Measurements from ENCODE around the gene NBPF11. TPM values are rescaled to one million over a fixed set of nuclear protein-coding genes. Genes with fewer than 3 reads are reported as not detected.
"Not testable (repeated sequence)": the region's sequence is repeated elsewhere in the genome, so short reads cannot be mapped to it uniquely, and the experiment has no call there.

Gene NBPF11, protein sequence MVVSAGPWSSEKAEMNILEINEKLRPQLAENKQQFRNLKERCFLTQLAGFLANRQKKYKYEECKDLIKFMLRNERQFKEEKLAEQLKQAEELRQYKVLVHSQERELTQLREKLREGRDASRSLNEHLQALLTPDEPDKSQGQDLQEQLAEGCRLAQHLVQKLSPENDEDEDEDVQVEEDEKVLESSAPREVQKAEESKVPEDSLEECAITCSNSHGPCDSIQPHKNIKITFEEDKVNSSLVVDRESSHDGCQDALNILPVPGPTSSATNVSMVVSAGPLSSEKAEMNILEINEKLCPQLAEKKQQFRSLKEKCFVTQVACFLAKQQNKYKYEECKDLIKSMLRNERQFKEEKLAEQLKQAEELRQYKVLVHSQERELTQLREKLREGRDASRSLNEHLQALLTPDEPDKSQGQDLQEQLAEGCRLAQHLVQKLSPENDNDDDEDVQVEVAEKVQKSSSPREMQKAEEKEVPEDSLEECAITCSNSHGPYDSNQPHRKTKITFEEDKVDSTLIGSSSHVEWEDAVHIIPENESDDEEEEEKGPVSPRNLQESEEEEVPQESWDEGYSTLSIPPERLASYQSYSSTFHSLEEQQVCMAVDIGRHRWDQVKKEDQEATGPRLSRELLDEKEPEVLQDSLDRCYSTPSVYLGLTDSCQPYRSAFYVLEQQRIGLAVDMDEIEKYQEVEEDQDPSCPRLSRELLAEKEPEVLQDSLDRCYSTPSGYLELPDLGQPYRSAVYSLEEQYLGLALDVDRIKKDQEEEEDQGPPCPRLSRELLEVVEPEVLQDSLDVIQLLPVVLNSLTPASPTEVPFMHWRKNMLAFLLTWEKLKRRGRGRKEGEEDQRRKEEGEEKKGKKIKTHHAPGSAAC
- 16.5 TPM for total RNA-seq
- 7.7 TPM for polyA plus RNA-seq

- peak within 1 kb of the TSS; percentile 3 for H3K27ac ChIP-seq (ENCODE audit: low read depth)
- peak within 1 kb of the TSS; percentile 56 for H3K4me3 ChIP-seq (ENCODE audit: low read depth, low read length)
- under 1% methylated on average over 45 of the region's 45 CpGs for WGBS
- not testable (repeated sequence) for H3K4me1 ChIP-seq (ENCODE audit: insufficient read depth); H3K36me3 ChIP-seq (ENCODE audit: insufficient read depth)
- DNase-seq (ENCODE audit: extremely low spot score): peak; percentile 57
Observed at GRCh38 chr1:148151911-148152656, at the start of gene NBPF11. Gene NBPF11, minus strand, starts transcription at chr1:148152281. Its CDS starts 25,278 bp downstream, at chr1:148127003.

- not testable (repeated sequence) for H3K4me1 ChIP-seq (ENCODE audit: insufficient read depth); H3K36me3 ChIP-seq (ENCODE audit: insufficient read depth); DNase-seq (ENCODE audit: extremely low spot score); H3K27ac ChIP-seq (ENCODE audit: low read depth); H3K4me3 ChIP-seq (ENCODE audit: low read depth, low read length)
- WGBS: no CpG with 5 or more reads among the region's 3 CpGs
Observed at GRCh38 chr1:148197396-148197795, 45.3 kb upstream of the NBPF11 start.

DNA sequence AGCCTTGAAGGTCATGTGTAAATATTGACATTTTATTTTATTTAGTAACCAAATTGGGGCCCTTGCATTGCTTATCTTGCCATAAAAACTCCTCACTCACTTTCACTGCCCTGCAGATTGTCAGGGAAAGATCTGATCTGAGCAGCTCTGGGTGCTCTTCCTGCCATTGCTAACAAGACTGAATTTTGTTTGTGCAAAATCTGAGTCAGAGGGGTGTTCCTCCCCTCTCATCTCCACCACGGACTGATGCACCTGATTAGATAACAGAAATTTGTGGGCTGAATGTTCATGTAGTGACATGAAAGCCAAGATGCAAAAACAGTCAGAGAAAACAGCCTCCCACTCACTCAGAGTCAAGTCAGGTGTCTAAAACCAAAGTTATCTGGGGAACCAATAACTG, 44.9 kb upstream of the NBPF11 start:
- not testable (repeated sequence) for H3K4me3 ChIP-seq (ENCODE audit: low read depth, low read length); H3K4me1 ChIP-seq (ENCODE audit: insufficient read depth); DNase-seq (ENCODE audit: extremely low spot score); H3K27ac ChIP-seq (ENCODE audit: low read depth); H3K36me3 ChIP-seq (ENCODE audit: insufficient read depth)
- WGBS: no CpG with 5 or more reads among the region's 1 CpG

- H3K27ac ChIP-seq (ENCODE audit: low read depth); DNase-seq (ENCODE audit: extremely low spot score); H3K4me3 ChIP-seq (ENCODE audit: low read depth, low read length); H3K36me3 ChIP-seq (ENCODE audit: insufficient read depth); H3K4me1 ChIP-seq (ENCODE audit: insufficient read depth): not testable (repeated sequence)
- 74% methylated on average over 1 of the region's 2 CpGs for WGBS
Observed at GRCh38 chr1:148195115-148195514, 43.0 kb upstream of the NBPF11 start.

- DNase-seq (ENCODE audit: extremely low spot score); H3K4me1 ChIP-seq (ENCODE audit: insufficient read depth); H3K4me3 ChIP-seq (ENCODE audit: low read depth, low read length); H3K36me3 ChIP-seq (ENCODE audit: insufficient read depth); H3K27ac ChIP-seq (ENCODE audit: low read depth): not testable (repeated sequence)
Observed at GRCh38 chr1:148188768-148189167, 36.7 kb upstream of the NBPF11 start.

GRCh38 chr1:148178682-148179081, 26.6 kb upstream of the NBPF11 start:
- DNase-seq (ENCODE audit: extremely low spot score); H3K4me1 ChIP-seq (ENCODE audit: insufficient read depth); H3K27ac ChIP-seq (ENCODE audit: low read depth); H3K4me3 ChIP-seq (ENCODE audit: low read depth, low read length); H3K36me3 ChIP-seq (ENCODE audit: insufficient read depth): not testable (repeated sequence)

DNA sequence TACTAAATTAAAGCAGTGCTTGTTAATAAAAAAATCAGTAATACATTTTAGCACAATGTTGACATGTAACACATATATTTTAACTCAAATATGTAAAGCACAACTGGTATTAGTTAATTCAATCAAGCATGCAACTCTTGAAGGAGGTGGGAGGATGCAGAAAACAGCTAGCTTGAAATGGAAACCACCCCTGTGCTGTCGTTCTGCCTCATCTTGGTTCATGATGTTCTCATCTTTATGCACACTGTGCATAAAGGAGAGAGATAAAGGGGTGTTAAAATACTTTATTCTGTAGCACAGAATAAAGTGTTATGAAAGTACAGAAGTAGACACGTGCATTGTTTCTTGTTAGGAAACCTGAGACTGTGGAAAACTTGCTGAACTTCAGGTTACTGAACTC, 23.3 kb upstream of the NBPF11 start:
- not testable (repeated sequence) for H3K36me3 ChIP-seq (ENCODE audit: insufficient read depth); DNase-seq (ENCODE audit: extremely low spot score); H3K4me3 ChIP-seq (ENCODE audit: low read depth, low read length); H3K4me1 ChIP-seq (ENCODE audit: insufficient read depth); H3K27ac ChIP-seq (ENCODE audit: low read depth)
- WGBS: 66% methylated on average over 2 of the region's 2 CpGs

DNA sequence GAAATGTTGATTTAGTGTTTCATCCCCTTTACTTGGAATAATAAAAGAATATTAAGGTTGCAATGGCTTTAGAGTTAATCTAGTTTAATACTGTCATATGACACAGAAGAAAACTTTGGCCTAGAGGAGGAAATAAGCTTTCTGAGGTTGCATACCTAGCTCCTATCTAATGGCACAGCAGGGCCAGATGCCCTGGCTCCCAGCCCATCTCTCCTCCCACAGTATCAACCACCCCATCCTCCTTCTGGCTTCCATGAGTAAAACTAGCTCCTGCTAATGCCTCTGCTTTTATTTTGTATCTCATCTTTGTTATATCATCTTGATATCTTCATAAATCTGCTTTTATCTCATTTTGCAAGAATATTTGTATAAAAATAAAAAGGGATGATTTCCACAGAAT, 19.9 kb upstream of the NBPF11 start:
- not testable (repeated sequence) for H3K36me3 ChIP-seq (ENCODE audit: insufficient read depth); H3K4me1 ChIP-seq (ENCODE audit: insufficient read depth); DNase-seq (ENCODE audit: extremely low spot score); H3K27ac ChIP-seq (ENCODE audit: low read depth); H3K4me3 ChIP-seq (ENCODE audit: low read depth, low read length)

DNA sequence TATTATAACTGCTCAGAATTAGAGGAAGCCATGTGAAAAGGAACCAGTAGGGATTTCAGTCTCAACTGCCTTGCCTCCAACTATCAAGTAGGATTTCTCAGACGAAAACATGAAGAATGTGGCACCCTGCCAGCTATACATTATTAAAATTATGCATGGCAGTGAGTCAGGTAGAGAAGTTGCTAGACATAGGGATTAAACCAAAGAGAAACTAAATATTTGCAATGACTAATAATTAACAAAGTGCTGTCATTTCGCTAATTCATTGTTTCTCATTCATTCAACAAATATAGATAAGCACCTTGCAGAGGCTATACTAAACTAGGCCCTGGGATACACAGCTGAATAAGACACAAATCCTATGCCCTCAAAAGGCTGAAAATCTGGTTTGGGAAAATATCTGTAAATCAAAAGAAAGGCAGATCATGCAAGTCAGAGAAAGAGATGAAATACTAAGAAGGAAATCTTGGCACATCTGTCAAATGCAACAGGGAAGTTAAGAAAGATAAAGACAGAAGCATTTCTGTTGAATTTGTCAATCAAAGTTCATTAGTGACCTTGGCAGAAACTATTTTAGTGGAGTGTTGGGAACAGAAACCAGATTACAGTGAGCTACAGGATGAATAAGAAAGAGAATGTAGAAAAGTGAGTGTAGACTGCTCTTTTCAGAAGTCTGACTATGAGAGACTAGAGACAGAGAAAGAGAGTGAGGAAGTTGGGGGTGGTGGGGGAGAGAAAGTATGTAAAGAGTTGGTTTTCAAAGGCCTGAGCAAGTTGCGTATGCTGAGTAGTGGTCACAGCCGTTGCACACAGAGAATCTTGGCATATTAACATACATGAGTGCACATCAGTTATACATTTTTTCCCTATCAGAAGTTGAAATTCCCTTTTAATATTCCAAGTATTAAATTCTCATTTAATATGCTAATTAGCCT, 14.7 kb upstream of the NBPF11 start:
- H3K27ac ChIP-seq (ENCODE audit: low read depth): no peak overlapping the region
- DNase-seq (ENCODE audit: extremely low spot score): no peak
- 61% methylated on average over 4 of the region's 4 CpGs for WGBS
- no peaks in the 10 kb centered on the region for H3K4me1 ChIP-seq (ENCODE audit: insufficient read depth)
- H3K4me3 ChIP-seq (ENCODE audit: low read depth, low read length): no peak overlapping the region
- H3K36me3 ChIP-seq (ENCODE audit: insufficient read depth): no peaks in the 10 kb centered on the region

GRCh38 chr1:148162363-148162762, 10.3 kb upstream of the NBPF11 start:
- no peak for DNase-seq (ENCODE audit: extremely low spot score)
- Histone ChIP-seq H3K4me1 (ENCODE audit: insufficient read depth) (no peaks in the 10 kb centered on the region), H3K36me3 (ENCODE audit: insufficient read depth) (no peaks in the 10 kb centered on the region), H3K4me3 (ENCODE audit: low read depth, low read length) (no peak overlapping the region), H3K27ac (ENCODE audit: low read depth) (no peak overlapping the region)
- WGBS: 86% methylated on average over 25 of the region's 25 CpGs

DNA sequence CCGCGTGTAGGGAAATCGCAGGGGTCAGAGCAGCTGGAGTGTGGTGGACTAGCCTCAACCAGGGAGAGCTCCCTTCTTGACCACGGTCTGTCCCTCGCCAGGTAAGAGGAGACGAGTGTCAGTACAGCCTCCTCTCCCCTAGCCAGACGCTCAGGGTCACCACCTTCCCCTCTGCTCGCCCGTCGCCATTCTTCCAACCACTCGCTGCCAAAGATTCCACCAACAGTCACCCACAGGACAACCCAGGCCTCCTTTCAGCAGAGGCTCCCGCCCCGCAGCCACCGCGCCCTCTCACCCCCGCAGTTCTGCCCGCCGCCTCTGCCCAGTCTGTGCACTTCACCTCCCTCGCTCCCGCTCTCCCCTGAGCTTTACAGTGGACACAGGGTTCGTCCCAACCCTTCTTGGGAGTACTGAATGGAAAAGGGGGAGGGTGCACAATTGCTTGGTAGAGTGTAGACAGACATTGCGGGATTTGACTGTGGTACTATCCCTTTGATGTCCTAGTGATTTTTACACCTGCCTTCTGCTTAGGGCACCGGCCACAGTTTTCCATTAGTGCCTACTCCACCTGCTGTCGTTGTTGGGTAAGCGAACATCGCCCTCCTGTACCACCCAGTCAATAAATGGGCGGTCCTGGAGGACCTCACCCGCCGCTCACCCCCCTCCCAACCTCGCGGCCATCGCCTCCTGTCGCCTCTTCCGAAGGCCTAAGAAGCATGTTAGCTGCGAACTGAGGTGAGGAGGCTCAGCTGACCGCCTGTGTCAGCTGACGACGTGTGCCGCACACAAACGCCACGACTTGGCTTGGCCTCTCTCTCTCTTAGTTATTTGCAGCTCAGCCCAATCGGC, 9.2 kb upstream of the NBPF11 start:
- WGBS: 76% methylated on average over 42 of the region's 42 CpGs
- no peaks in the 10 kb centered on the region for H3K4me1 ChIP-seq (ENCODE audit: insufficient read depth)
- no peak overlapping the region for H3K27ac ChIP-seq (ENCODE audit: low read depth)
- H3K4me3 ChIP-seq (ENCODE audit: low read depth, low read length): no peak overlapping the region
- H3K36me3 ChIP-seq (ENCODE audit: insufficient read depth): no peaks in the 10 kb centered on the region
- DNase-seq (ENCODE audit: extremely low spot score): no peak

DNA sequence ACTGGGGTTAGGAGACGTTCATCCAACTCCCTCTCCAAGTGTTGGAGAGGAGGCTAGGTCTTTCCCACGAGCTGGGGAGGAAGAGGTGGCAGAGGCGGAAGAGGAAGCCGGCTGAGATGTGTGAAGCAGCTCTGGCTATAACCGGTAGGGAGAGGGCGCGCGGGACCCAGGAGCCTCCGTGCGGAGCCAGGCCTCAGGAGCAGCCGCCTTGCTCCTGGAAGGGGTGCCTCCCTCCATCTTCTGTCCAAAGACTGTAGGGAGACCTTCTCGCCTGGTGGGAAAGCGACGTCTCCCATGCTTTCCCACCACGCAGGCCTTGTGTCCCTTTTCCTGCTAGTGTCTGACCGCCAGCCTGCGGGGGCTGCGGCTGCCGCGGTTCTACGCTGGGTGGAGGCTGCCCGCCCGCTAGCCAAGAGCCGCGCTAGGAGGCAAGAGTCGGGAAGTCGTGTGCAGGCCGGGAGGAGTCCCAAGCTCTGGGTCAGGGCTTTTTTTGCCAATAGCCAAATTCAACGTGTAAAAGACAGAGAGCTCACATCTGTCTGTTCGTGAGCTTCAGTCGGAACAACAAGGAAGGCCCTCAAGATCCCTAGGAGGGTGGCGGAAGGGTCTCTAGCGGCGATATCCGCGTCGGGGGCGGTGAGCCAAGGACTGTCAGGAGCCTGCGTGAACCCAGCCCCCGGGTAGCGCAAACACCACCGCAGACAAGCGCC, 8.4 kb upstream of the NBPF11 start:
- no peak overlapping the region for H3K4me3 ChIP-seq (ENCODE audit: low read depth, low read length)
- H3K4me1 ChIP-seq (ENCODE audit: insufficient read depth): no peaks in the 10 kb centered on the region
- no peak for DNase-seq (ENCODE audit: extremely low spot score)
- no peaks in the 10 kb centered on the region for H3K36me3 ChIP-seq (ENCODE audit: insufficient read depth)
- WGBS: 53% methylated on average over 43 of the region's 43 CpGs
- H3K27ac ChIP-seq (ENCODE audit: low read depth): no peak overlapping the region

All from urinary bladder (tissue), 4 donors.